Activated CD8-positive, alpha-beta memory T cell treated with anti-CD3 and anti-CD28 coated beads for 24 hours (primary cell): ENCODE measurements around the gene FOXP1.

ENCODE experiments used
- DNase-seq: peaks from one replicate; pipeline ENCODE4 v3.0.0-alpha.2; 2020

The FOXP1 gene

GRCh38 chr3:71391361-71391760, 192.2 kb downstream of the FOXP1 start:
- DNase-seq: peak; percentile 61

- DNase-seq: peak; percentile 70
These were observed 193.5 kb downstream of the FOXP1 start for GRCh38 chr3:71389911-71390573.

GRCh38 chr3:71389191-71389590, 194.3 kb downstream of the FOXP1 start:
- DNase-seq: no peak

GRCh38 chr3:71388535-71389120, 194.9 kb downstream of the FOXP1 start:
- no peak for DNase-seq

- DNase-seq: no peak
These were observed 195.9 kb downstream of the FOXP1 start for GRCh38 chr3:71387586-71387985.

GRCh38 chr3:71384837-71385716, 198.5 kb downstream of the FOXP1 start:
- DNase-seq: no peak

GRCh38 chr3:71384388-71384787, 199.1 kb downstream of the FOXP1 start:
- DNase-seq: no peak

GRCh38 chr3:71380096-71380495, 203.4 kb downstream of the FOXP1 start:
- no peak for DNase-seq

- DNase-seq: no peak
These were observed 205.0 kb downstream of the FOXP1 start for GRCh38 chr3:71378509-71378908.

- DNase-seq: no peak
These were observed 206.6 kb downstream of the FOXP1 start for GRCh38 chr3:71376911-71377310.

GRCh38 chr3:71376503-71376902, 207.0 kb downstream of the FOXP1 start:
- DNase-seq: no peak

- no peak for DNase-seq
These were observed 208.9 kb downstream of the FOXP1 start for GRCh38 chr3:71374582-71374981.

- no peak for DNase-seq
These were observed 210.5 kb downstream of the FOXP1 start for GRCh38 chr3:71372911-71373637.

GRCh38 chr3:71372241-71372768, 211.2 kb downstream of the FOXP1 start:
- DNase-seq: no peak

- no peak for DNase-seq
These were observed 212.2 kb downstream of the FOXP1 start for GRCh38 chr3:71371282-71371681.

GRCh38 chr3:71370467-71370866, 213.1 kb downstream of the FOXP1 start:
- no peak for DNase-seq

- DNase-seq: no peak
These were observed 213.7 kb downstream of the FOXP1 start for GRCh38 chr3:71369701-71370391.

- DNase-seq: no peak
These were observed 216.4 kb downstream of the FOXP1 start for GRCh38 chr3:71366988-71367604.

GRCh38 chr3:71361334-71361890, 222.1 kb downstream of the FOXP1 start:
- DNase-seq: no peak

GRCh38 chr3:71360764-71361163, 222.8 kb downstream of the FOXP1 start:
- no peak for DNase-seq

GRCh38 chr3:71360180-71360579, 223.3 kb downstream of the FOXP1 start:
- DNase-seq: no peak

- no peak for DNase-seq
These were observed 225.3 kb downstream of the FOXP1 start for GRCh38 chr3:71358243-71358642.
